ENCODE results near the gene TRAPPC5. TPM values are rescaled to one million over a fixed set of nuclear protein-coding genes. Genes with fewer than 3 reads are reported as not detected.

The TRAPPC5 gene
- total and polyA plus RNA-seq, 2 experiments from 2014 or later: 78.3 to 252 TPM

- TF ChIP-seq ZNF462 (CRISPR knock-in tag; IDR thresholded peaks at IDR 0.05) (no peak), STAT1 (IDR thresholded peaks at IDR 0.05; ENCODE audit: unreplicated experiment) (no peak), REST (IDR thresholded peaks at IDR 0.05; ENCODE audit: unreplicated experiment) (no peak), ZNF331 (CRISPR knock-in tag; IDR thresholded peaks at IDR 0.05; ENCODE audit: low read depth) (no peak), ETS1 (IDR thresholded peaks at IDR 0.05) (no peak), ZNF114 (CRISPR knock-in tag; IDR thresholded peaks at IDR 0.05) (no peak)
Measured at GRCh38 chr19:7725791-7726190, 45.2 kb downstream of the TRAPPC5 start (continued).
